A673 (cell line): Measurements from ENCODE around the gene SLC5A5. TPM values are rescaled to one million over a fixed set of nuclear protein-coding genes. Genes with fewer than 3 reads are reported as not detected.

Experiments used
- BruUV-seq: library from RNA; stranded (reverse); fragments of 400-500 nt; replicated peaks from 2 replicates; lab custom pipeline; 2021; lab: Mats Ljungman, UMichigan
- CTCF ChIA-PET: fragments of 300-600 bp; sonication (Branson Sonifier 250); formaldehyde crosslinking; loops from one replicate; lab custom pipeline; 2022; ENCODE audit warnings: antibody characterized with exemption; lab: Charles Lee
- POLR2A ChIA-PET: fragments of 300-600 bp; sonication (Branson Sonifier 250); formaldehyde crosslinking; loops from one replicate; lab custom pipeline; 2022; ENCODE audit warnings: antibody characterized with exemption; ENCODE audit not compliant: low non-redundant PET; lab: Charles Lee
- DNase-seq: peaks from one replicate; pipeline ENCODE4 v3.0.0-alpha.2; 2015; ENCODE audit warnings: low spot score
- H3K27ac ChIP-seq: fragments of 200-600 bp; sonication (generic); 2 replicates; pipeline ENCODE4 v1.5.1; 2016; ENCODE audit warnings: mixed run types, low read depth, mild to moderate bottlenecking, mixed read lengths, antibody characterized with exemption, low read length; ENCODE audit not compliant: poor library complexity, severe bottlenecking
- H3K27me3 ChIP-seq: fragments of 200-600 bp; sonication (generic); replicated peaks from 2 replicates; pipeline ENCODE4 v1.6.1; 2017; ENCODE audit warnings: mixed run types, low read depth, mild to moderate bottlenecking, mixed read lengths, antibody characterized with exemption, low read length; ENCODE audit not compliant: insufficient read depth, poor library complexity
- H3K36me3 ChIP-seq: fragments of 200-600 bp; sonication (generic); 2 replicates; pipeline ENCODE4 v1.6.1; 2016; ENCODE audit warnings: mixed run types, mild to moderate bottlenecking, mixed read lengths, antibody characterized with exemption, low read length; ENCODE audit not compliant: insufficient read depth, poor library complexity, severe bottlenecking
- H3K4me1 ChIP-seq: fragments of 200-600 bp; sonication (generic); 2 replicates; pipeline ENCODE4 v1.6.1; 2017; ENCODE audit warnings: mixed run types, mild to moderate bottlenecking, mixed read lengths, antibody characterized with exemption, low read length; ENCODE audit not compliant: insufficient read depth, poor library complexity, severe bottlenecking
- H3K4me3 ChIP-seq: fragments of 200-600 bp; sonication (generic); 2 replicates; pipeline ENCODE4 v1.5.1; 2016; ENCODE audit warnings: low read depth, mixed run types, mild to moderate bottlenecking, mixed read lengths, low read length; ENCODE audit not compliant: poor library complexity, severe bottlenecking
- H3K9me3 ChIP-seq: fragments of 200-600 bp; sonication (generic); 2 replicates; pipeline ENCODE4 v1.6.1; 2016; ENCODE audit warnings: mixed run types, low read depth, mild to moderate bottlenecking, mixed read lengths, antibody characterized with exemption, low read length; ENCODE audit not compliant: poor library complexity, severe bottlenecking
- EZH2 ChIP-seq: fragments of 200-600 bp; sonication (generic); IDR thresholded peaks from 2 replicates; pipeline ENCODE4 v1.6.1; 2017; ENCODE audit warnings: borderline replicate concordance, low read depth, mild to moderate bottlenecking, mixed read lengths, antibody characterized with exemption, low read length; ENCODE audit not compliant: poor library complexity, severe bottlenecking
- intact Hi-C: fragments of 100-400 bp; cut with micrococcal nuclease; formaldehyde crosslinking; loops from one replicate; pipeline ENCODE4 v1.10.0; 2022; ENCODE audit not compliant: unreplicated experiment
- total RNA-seq: library from RNA; stranded (reverse); gene quantifications from 2 replicates; pipeline ENCODE4 v1.2.3, GENCODE V29; 2021
- TF ChIP-seq, protein P1 (sequence below): fragments of 300-800, 200-600 bp; sonication (generic); conservative IDR thresholded peaks from 2 replicates; pipeline ENCODE4 v1.5.1; 2017; ENCODE audit warnings: low read depth, mild to moderate bottlenecking, antibody characterized with exemption, low read length, moderate library complexity, mixed read lengths

Gene SLC5A5
- total RNA-seq, 1 experiment from 2014 or later = not detected

DNA sequence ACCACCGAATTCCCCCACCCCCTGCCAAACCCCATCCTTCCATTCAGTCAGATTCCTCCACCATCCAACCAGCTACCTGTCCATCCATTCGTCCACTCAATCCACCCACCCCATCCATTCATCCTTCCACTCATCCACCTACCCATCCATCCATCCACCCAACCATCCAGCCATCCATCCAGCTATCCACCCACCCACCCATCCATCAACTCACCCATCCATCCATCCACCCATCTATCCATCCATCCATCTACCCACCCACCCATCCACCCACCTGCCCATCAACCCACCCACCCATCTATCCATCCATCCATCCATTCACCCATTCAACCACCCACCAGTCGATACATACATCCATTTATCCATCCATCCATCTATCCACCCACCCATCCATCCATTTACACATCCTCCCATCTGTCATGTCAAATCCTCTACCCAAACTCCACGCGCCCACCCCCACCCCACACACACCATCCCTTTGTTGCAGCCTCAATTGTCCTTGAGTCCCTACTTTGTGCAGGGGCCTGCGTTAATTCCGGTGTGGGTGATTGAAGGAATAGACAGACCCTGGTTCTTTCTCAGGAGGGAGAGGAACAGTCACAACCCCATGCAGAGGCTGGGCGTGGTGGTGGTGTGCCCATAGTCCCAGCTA is 5.3 kb upstream of the SLC5A5 start:
- TF ChIP-seq, protein P1, sequence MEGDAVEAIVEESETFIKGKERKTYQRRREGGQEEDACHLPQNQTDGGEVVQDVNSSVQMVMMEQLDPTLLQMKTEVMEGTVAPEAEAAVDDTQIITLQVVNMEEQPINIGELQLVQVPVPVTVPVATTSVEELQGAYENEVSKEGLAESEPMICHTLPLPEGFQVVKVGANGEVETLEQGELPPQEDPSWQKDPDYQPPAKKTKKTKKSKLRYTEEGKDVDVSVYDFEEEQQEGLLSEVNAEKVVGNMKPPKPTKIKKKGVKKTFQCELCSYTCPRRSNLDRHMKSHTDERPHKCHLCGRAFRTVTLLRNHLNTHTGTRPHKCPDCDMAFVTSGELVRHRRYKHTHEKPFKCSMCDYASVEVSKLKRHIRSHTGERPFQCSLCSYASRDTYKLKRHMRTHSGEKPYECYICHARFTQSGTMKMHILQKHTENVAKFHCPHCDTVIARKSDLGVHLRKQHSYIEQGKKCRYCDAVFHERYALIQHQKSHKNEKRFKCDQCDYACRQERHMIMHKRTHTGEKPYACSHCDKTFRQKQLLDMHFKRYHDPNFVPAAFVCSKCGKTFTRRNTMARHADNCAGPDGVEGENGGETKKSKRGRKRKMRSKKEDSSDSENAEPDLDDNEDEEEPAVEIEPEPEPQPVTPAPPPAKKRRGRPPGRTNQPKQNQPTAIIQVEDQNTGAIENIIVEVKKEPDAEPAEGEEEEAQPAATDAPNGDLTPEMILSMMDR = no peak
- no peak for TF ChIP-seq EZH2
- POLR2A ChIA-PET = interaction anchor here (0.6 to 0.7 kb wide), 4 partner anchors 10 to 562 kb away, joined by 3 to 6 read pairs (median 4); no protein-coding TSS in a partner anchor
- Histone ChIP-seq H3K36me3 (peaks cover 41% of the 10 kb centered on the region), H3K27me3 (peaks cover 32% of the 10 kb centered on the region), H3K27ac (no peak overlapping the region), H3K4me1 (peaks cover 8% of the 10 kb centered on the region), H3K9me3 (no peaks in the 10 kb centered on the region), H3K4me3 (no peak overlapping the region)
- intact Hi-C loops = no loop called here
- no TSS peak for BruUV-seq
- CTCF ChIA-PET = no interaction called here
- no peak for DNase-seq

DNA sequence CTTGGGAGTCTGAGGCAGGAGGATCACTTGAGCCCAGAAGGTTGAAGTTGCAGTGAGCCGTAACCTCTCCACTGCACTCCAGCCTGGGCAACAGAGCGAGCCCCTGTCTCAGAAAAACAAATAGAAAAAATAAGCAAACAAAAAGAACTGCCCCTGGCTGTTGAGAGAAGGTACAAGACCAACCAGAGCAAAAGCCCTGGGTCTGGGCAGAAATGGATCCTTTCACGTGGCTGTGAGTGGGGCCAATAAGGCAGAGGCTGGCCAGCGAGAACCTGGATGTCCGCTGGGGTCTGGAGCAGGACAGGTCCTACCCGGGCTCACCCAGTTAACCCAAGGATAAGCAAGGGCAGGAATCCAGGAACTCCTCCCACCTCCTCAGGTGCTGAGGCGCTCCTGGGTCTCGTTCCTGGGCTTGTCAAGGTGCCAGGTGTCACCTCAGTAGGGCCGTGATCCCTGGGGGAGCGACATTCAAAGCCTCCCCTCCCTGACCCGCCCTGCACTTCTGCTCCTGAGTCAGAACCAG is 4.7 kb upstream of the SLC5A5 start:
- DNase-seq = no peak
- CTCF ChIA-PET = no interaction called here

DNA sequence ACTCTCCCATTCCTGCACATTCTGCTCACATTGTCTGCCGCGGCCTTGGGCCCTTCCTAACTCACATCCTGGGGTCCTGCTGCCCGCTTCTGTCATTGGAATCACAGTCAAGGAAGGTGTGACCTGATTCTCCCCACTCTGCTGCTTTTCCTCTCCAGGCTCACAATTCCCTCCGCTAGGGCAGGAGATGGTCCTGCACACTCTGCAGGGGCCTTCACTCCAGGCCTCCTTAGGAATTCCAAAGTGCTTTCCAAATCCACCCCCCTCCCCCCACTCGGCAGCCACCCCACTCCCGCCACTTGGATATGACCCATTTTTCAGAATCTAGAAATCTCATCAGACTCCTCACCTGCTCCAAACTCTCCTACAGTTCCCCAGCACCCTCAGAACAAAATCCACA is 3.1 kb upstream of the SLC5A5 start:
- H3K36me3 ChIP-seq = peaks cover 19% of the 10 kb centered on the region
- BruUV-seq = no TSS peak
- H3K4me3 ChIP-seq = no peak overlapping the region
- CTCF ChIA-PET = no interaction called here
- H3K4me1 ChIP-seq = peaks cover 3% of the 10 kb centered on the region
- H3K9me3 ChIP-seq = no peaks in the 10 kb centered on the region
- DNase-seq = no peak
- intact Hi-C loops = no loop called here
- POLR2A ChIA-PET = no interaction called here
- TF ChIP-seq, protein P1 = no peak
- no peak for TF ChIP-seq EZH2
- H3K27me3 ChIP-seq = peaks cover 51% of the 10 kb centered on the region
- no peak overlapping the region for H3K27ac ChIP-seq

More for the DNA sequence above, 4.7 kb upstream of the SLC5A5 start:
- H3K27me3 ChIP-seq = peaks cover 37% of the 10 kb centered on the region
- peaks cover 35% of the 10 kb centered on the region for H3K36me3 ChIP-seq
- H3K4me3 ChIP-seq = no peak overlapping the region
- TF ChIP-seq, protein P1 = no peak
- intact Hi-C loops = no loop called here
- BruUV-seq = no TSS peak
- no peaks in the 10 kb centered on the region for H3K9me3 ChIP-seq
- H3K27ac ChIP-seq = no peak overlapping the region
- POLR2A ChIA-PET = interaction anchor here (0.7 kb wide), 1 partner anchor 728 kb away, joined by 6 read pairs; no protein-coding TSS in a partner anchor
- H3K4me1 ChIP-seq = peaks cover 2% of the 10 kb centered on the region
